ENCODE results near the gene CBX2.
A peak's percentile ranks its signal among the peaks of the same experiment; 100 is the strongest.

The CBX2 gene

GRCh38 chr17:79811868-79812352 is 34.0 kb downstream of the CBX2 start:
- no peak for DNase-seq (ENCODE audit: low read depth)
- no peak for TF ChIP-seq CTCF (IDR thresholded peaks at IDR 0.05; ENCODE audit: control insufficient read depth, insufficient read depth, low read depth, low read length, missing control alignments)
- H3K4me3 ChIP-seq (ENCODE audit: control insufficient read depth, low read depth, low read length), result no peak overlapping the region

- TF ChIP-seq CTCF (IDR thresholded peaks at IDR 0.05; ENCODE audit: control insufficient read depth, insufficient read depth, low read depth, low read length, missing control alignments), result no peak
- no peak for DNase-seq (ENCODE audit: low read depth)
Measured at GRCh38 chr17:79812353-79813258, 34.7 kb downstream of the CBX2 start.

GRCh38 chr17:79813297-79814126 is 35.6 kb downstream of the CBX2 start:
- TF ChIP-seq CTCF (IDR thresholded peaks at IDR 0.05; ENCODE audit: control insufficient read depth, insufficient read depth, low read depth, low read length, missing control alignments), result no peak
- H3K4me3 ChIP-seq (ENCODE audit: control insufficient read depth, low read depth, low read length), result peak overlapping the region; percentile 16; the same call in 1 of the 2 replicates
- no peak for DNase-seq (ENCODE audit: low read depth)

More at GRCh38 chr17:79812353-79813258, 34.7 kb downstream of the CBX2 start:
- peak overlapping the region; percentile 22 for H3K4me3 ChIP-seq (ENCODE audit: control insufficient read depth, low read depth, low read length)

GRCh38 chr17:79814127-79814973 is 36.4 kb downstream of the CBX2 start:
- DNase-seq (ENCODE audit: low read depth), result no peak
- no peak overlapping the region for H3K4me3 ChIP-seq (ENCODE audit: control insufficient read depth, low read depth, low read length)
- TF ChIP-seq CTCF (IDR thresholded peaks at IDR 0.05; ENCODE audit: control insufficient read depth, insufficient read depth, low read depth, low read length, missing control alignments), result no peak

GRCh38 chr17:79814974-79815835 is 37.3 kb downstream of the CBX2 start:
- no peak for TF ChIP-seq CTCF (IDR thresholded peaks at IDR 0.05; ENCODE audit: control insufficient read depth, insufficient read depth, low read depth, low read length, missing control alignments)
- DNase-seq (ENCODE audit: low read depth), result no peak
- no peak overlapping the region for H3K4me3 ChIP-seq (ENCODE audit: control insufficient read depth, low read depth, low read length)
